PC-9 (cell line): ENCODE data around the gene GH1. TPM values are rescaled to one million over a fixed set of nuclear protein-coding genes. Genes with fewer than 3 reads are reported as not detected.

Experiments
- BruUV-seq: library from RNA; stranded (reverse); fragments of 400-500 nt; replicated peaks from 2 replicates; lab custom pipeline; 2021; lab: Mats Ljungman, UMichigan
- CTCF ChIA-PET: fragments of 300-600 bp; sonication (Branson Sonifier 250); formaldehyde crosslinking; loops from one replicate; lab custom pipeline; 2022; ENCODE audit warnings: antibody characterized with exemption; lab: Charles Lee
- POLR2A ChIA-PET: fragments of 300-600 bp; sonication (Branson Sonifier 250); formaldehyde crosslinking; loops from one replicate; lab custom pipeline; 2022; ENCODE audit warnings: antibody characterized with exemption; ENCODE audit not compliant: unreplicated experiment; lab: Charles Lee
- DNase-seq, 2 experiments: peaks; one replicate each; pipeline versions ENCODE4 v3.0.0 to v3.0.0-alpha.2; 2015 to 2022; ENCODE audit warnings: mixed read lengths in 1 of 2
- H2AFZ ChIP-seq: fragments of 200-600 bp; sonication (generic); 2 replicates; pipeline ENCODE4 v1.8.1; 2017; ENCODE audit warnings: antibody characterized with exemption
- H3F3A ChIP-seq: fragments of 200-600 bp; sonication (generic); 2 replicates; pipeline ENCODE4 v1.8.1; 2017; ENCODE audit warnings: antibody characterized with exemption, mild to moderate bottlenecking, low read depth; ENCODE audit not compliant: insufficient read depth
- H3K27ac ChIP-seq: fragments of 200-600 bp; sonication (generic); 2 replicates; pipeline ENCODE4 v1.6.1; 2016; ENCODE audit warnings: mixed run types
- H3K27me3 ChIP-seq: fragments of 200-600 bp; sonication (generic); 2 replicates; pipeline ENCODE4 v1.6.1; 2016; ENCODE audit warnings: low read depth, mixed run types; ENCODE audit not compliant: insufficient read depth
- H3K36me3 ChIP-seq: fragments of 200-600 bp; sonication (generic); 2 replicates; pipeline ENCODE4 v1.6.1; 2016; ENCODE audit warnings: low read depth, mixed run types
- H3K4me1 ChIP-seq: fragments of 200-600 bp; sonication (generic); replicated peaks from 2 replicates; pipeline ENCODE4 v1.6.1; 2016; ENCODE audit warnings: mixed run types; ENCODE audit not compliant: insufficient read depth
- H3K4me2 ChIP-seq: fragments of 200-600 bp; sonication (generic); 2 replicates; pipeline ENCODE4 v1.6.1; 2017; ENCODE audit warnings: mixed run types
- H3K4me3 ChIP-seq: fragments of 200-600 bp; sonication (generic); 2 replicates; pipeline ENCODE4 v1.6.1; 2016; ENCODE audit warnings: mixed run types
- H3K79me2 ChIP-seq: fragments of 200-600 bp; sonication (generic); 2 replicates; pipeline ENCODE4 v1.6.1; 2017; ENCODE audit warnings: low read depth, mixed run types
- H3K9me2 ChIP-seq: fragments of 200-600 bp; sonication (generic); 2 replicates; pipeline ENCODE4 v1.8.1; 2017; ENCODE audit warnings: mild to moderate bottlenecking; ENCODE audit not compliant: insufficient read depth
- H3K9me3 ChIP-seq: fragments of 200-600 bp; sonication (generic); 2 replicates; pipeline ENCODE4 v1.8.1; 2016; ENCODE audit warnings: low read depth; ENCODE audit not compliant: insufficient read depth
- H4K20me1 ChIP-seq: fragments of 200-600 bp; sonication (generic); 2 replicates; pipeline ENCODE4 v1.8.1; 2017; ENCODE audit not compliant: insufficient read depth
- CTCF ChIP-seq: fragments of 200-600 bp; sonication (generic); conservative IDR thresholded peaks from 2 replicates; pipeline ENCODE4 v1.6.1; 2017; ENCODE audit warnings: mixed run types, antibody characterized with exemption, mild to moderate bottlenecking, moderate library complexity
- EZH2 ChIP-seq: fragments of 200-600 bp; sonication (generic); IDR thresholded peaks from 2 replicates; pipeline ENCODE4 v1.8.0; 2017; ENCODE audit warnings: antibody characterized with exemption, low read depth
- intact Hi-C: fragments of 100-400 bp; cut with micrococcal nuclease; formaldehyde crosslinking; loops from one replicate; pipeline ENCODE4 v1.10.0; 2022; ENCODE audit not compliant: unreplicated experiment
- total RNA-seq: library from RNA; stranded (reverse); gene quantifications from 2 replicates; pipeline ENCODE4 v1.2.3, GENCODE V29; 2021

The GH1 gene
- total RNA-seq, 1 experiment from 2014 or later = not detected

DNA sequence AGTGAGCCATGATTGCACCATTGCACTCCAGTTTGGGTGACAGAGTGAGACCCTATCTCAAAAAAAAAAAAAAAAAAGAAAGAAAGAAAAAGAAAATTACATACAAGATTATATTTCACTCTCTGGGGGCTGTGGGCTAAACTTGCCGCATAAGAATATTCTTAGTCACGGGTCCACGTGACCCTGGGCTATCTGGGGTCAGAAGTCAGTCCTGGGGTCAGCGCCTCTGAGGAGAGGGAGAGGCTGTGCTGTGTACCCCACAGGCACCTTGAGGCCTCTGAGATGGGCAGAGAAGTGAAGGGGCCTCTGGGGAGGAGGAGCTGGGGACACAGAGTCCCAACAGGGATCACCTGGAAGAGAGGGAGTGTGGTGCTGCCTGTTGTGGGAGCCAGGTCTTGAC, 19.3 kb upstream of the GH1 start:
- Histone ChIP-seq H3K9me2 (no peaks in the 10 kb centered on the region), H3K4me1 (no peaks in the 10 kb centered on the region), H3K4me2 (no peak overlapping the region), H3K27me3 (peaks cover 14% of the 10 kb centered on the region; the same call in 1 of the 2 replicates), H4K20me1 (no peaks in the 10 kb centered on the region), H3K9me3 (no peaks in the 10 kb centered on the region), H2AFZ (no peak overlapping the region), H3K4me3 (no peak overlapping the region), H3K36me3 (no peaks in the 10 kb centered on the region), H3F3A (no peaks in the 10 kb centered on the region), H3K79me2 (no peaks in the 10 kb centered on the region), H3K27ac (no peak overlapping the region)
- intact Hi-C loops = no loop called here
- TF ChIP-seq CTCF = no peak
- no peak for DNase-seq
- no TSS peak for BruUV-seq
- ChIA-PET CTCF (no interaction called here), POLR2A (no interaction called here)

DNA sequence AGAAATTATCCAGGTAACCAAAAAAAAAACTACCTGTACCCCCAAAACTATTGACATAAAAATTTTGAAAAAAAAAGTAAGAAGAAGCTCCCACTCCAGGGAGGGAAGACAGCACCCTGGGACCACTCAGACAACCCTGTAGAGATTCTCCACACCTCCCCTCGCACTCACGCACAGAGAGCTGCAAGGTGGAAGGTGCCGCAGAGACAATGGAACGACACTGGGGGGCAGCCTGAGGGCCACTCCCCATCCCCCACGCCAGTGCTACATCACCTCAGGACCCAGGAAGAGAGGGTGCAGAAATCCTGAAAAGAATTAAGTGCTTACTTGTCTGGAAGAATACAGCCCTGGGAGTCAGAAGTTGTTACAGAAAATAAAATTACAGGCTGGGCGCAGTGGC, 18.7 kb upstream of the GH1 start:
- H3K27me3 ChIP-seq = peaks cover 14% of the 10 kb centered on the region; the same call in 1 of the 2 replicates
- no peak overlapping the region for H3K4me3 ChIP-seq
- no peak overlapping the region for H3K4me2 ChIP-seq
- BruUV-seq = no TSS peak
- H3K27ac ChIP-seq = no peak overlapping the region
- TF ChIP-seq EZH2 (no peak), CTCF (no peak)
- no peak for DNase-seq
- no peaks in the 10 kb centered on the region for H3K79me2 ChIP-seq
- no peaks in the 10 kb centered on the region for H3K9me2 ChIP-seq
- H4K20me1 ChIP-seq = no peaks in the 10 kb centered on the region
- ChIA-PET POLR2A (no interaction called here), CTCF (interaction anchor here (0.6 kb wide), 3 partner anchors 16 to 245 kb away, joined by 4 to 11 read pairs (median 5); no protein-coding TSS in a partner anchor)
- intact Hi-C loops = no loop called here
- no peaks in the 10 kb centered on the region for H3K4me1 ChIP-seq
- H3K9me3 ChIP-seq = no peaks in the 10 kb centered on the region
- H3K36me3 ChIP-seq = no peaks in the 10 kb centered on the region
- H2AFZ ChIP-seq = no peak overlapping the region
- H3F3A ChIP-seq = no peaks in the 10 kb centered on the region

DNA sequence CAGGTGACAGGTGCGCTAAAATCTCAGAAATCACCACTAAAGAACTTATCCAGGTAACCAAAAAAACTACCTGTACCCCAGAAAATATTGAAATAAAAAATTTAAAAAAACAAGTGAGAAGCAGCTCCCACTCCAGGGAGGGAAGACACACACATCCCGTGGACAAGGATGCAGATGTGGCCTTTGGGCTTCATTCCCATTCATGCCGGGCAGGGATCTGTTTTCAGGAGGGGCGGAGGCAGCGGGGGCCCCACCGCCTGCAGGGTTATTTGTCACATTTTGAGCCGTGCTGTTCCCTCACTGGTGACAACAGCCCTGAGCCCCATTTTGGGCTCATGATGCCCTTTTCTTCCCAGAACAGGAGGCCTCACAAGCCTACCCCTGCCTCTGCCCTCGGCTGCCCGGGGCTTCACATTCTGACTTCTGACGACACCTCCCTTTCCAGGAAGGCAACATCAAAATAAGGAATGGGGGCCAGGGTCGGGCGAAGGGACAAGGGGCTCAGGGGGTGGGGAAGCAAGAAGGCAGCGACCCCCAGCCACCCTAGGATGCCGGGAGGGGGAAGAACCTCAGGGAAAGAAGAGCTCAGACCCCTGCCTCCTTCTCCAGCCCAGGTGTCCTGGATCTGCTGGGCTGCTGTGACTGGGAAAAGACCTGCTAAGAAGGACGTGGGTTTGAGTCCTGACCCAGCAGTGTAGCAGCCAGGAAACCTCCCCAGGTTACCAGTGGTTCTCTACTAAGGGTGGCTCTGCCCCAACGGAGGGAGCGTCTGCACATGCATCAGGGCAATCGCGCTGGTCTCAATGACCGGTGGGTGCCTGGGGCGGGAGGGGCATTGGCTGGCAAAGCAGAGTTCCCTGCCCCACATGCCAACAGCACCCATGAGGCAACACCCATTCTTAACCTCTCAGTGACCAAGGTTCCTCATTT, 15.8 kb upstream of the GH1 start:
- peaks cover 14% of the 10 kb centered on the region; the same call in 1 of the 2 replicates for H3K27me3 ChIP-seq
- H3K4me3 ChIP-seq = no peak overlapping the region
- no peak overlapping the region for H3K4me2 ChIP-seq
- no TSS peak for BruUV-seq
- no peak overlapping the region for H2AFZ ChIP-seq
- H3K9me3 ChIP-seq = no peaks in the 10 kb centered on the region
- intact Hi-C loops = no loop called here
- H4K20me1 ChIP-seq = no peaks in the 10 kb centered on the region
- H3K36me3 ChIP-seq = no peaks in the 10 kb centered on the region
- H3K27ac ChIP-seq = no peak overlapping the region
- no peaks in the 10 kb centered on the region for H3K79me2 ChIP-seq
- H3K4me1 ChIP-seq = no peaks in the 10 kb centered on the region
- no peak for TF ChIP-seq CTCF
- TF ChIP-seq EZH2 = no peak
- no peaks in the 10 kb centered on the region for H3F3A ChIP-seq
- no peak for DNase-seq
- CTCF ChIA-PET = no interaction called here
- POLR2A ChIA-PET = interaction anchor here (0.6 kb wide), 1 partner anchor 312 kb away, joined by 3 read pairs; the partner anchor contains the start of gene MAP3K3
- no peaks in the 10 kb centered on the region for H3K9me2 ChIP-seq
